Activated naive CD8-positive, alpha-beta T cell treated with anti-CD3 and anti-CD28 coated beads, Interleukin-2, amount 10 ng/mL, durations not matched to agents 7 days and 5 days (primary cell): ENCODE results near the gene IRAK3. TPM values are rescaled to one million over a fixed set of nuclear protein-coding genes. Genes with fewer than 3 reads are reported as not detected.

Experiments used
- ATAC-seq: fragments of 150-1000 bp; cut with Tn5 transposase; one replicate; pipeline ENCODE4 v1.10.0; 2021; ENCODE audit warnings: low read depth, moderate library complexity
- POLR2A ChIA-PET: fragments of 350-600 bp; sonication (Branson Sonifier 250); formaldehyde crosslinking; loops from one replicate; lab custom pipeline; 2021; ENCODE audit warnings: antibody characterized with exemption; lab: Charles Lee
- DNase-seq: peaks from one replicate; pipeline ENCODE4 v3.0.0; 2021
- H3K27ac Mint-ChIP-seq: one replicate; pipeline ENCODE4 v1.8.0; 2022; ENCODE audit warnings: mild to moderate bottlenecking, mixed read lengths
- H3K27me3 Mint-ChIP-seq: one replicate; pipeline ENCODE4 v1.8.0; 2022; ENCODE audit warnings: mild to moderate bottlenecking, moderate library complexity, mixed read lengths
- H3K36me3 Mint-ChIP-seq: one replicate; pipeline ENCODE4 v1.8.0; 2021; ENCODE audit warnings: mild to moderate bottlenecking, mixed read lengths
- H3K4me1 Mint-ChIP-seq: one replicate; pipeline ENCODE4 v1.8.0; 2021; ENCODE audit warnings: mixed read lengths
- H3K4me3 Mint-ChIP-seq: one replicate; pipeline ENCODE4 v1.8.0; 2022; ENCODE audit warnings: mild to moderate bottlenecking, moderate library complexity, mixed read lengths
- H3K9me3 Mint-ChIP-seq: one replicate; pipeline ENCODE4 v1.8.0; 2021; ENCODE audit warnings: mixed read lengths
- total RNA-seq, 2 experiments: library from RNA; stranded (reverse); gene quantifications; one replicate each; pipeline ENCODE4 v1.2.3, GENCODE V29; 2021

Gene IRAK3
- total RNA-seq: under 1 TPM; 0.43 to 0.53 TPM

- peak; percentile 58 for DNase-seq
- peaks cover 5% of the 10 kb centered on the region for H3K9me3 Mint-ChIP-seq
- POLR2A ChIA-PET: no interaction called here
- H3K27me3 Mint-ChIP-seq: peaks cover 51% of the 10 kb centered on the region
- peak; percentile 87 for ATAC-seq
- H3K4me1 Mint-ChIP-seq: peaks cover 4% of the 10 kb centered on the region
- peak within 1 kb of the TSS; percentile 82 for H3K4me3 Mint-ChIP-seq
- no peak within 1 kb of the TSS for H3K27ac Mint-ChIP-seq
- no peaks in the 10 kb centered on the region for H3K36me3 Mint-ChIP-seq
These were observed at the start of gene IRAK3 for GRCh38 chr12:66188584-66189485. Gene IRAK3 (plus strand): TSS chr12:66189214. CDS start chr12:66189300, 86 bp downstream.

GRCh38 chr12:66139328-66139727 lies 49.7 kb upstream of the IRAK3 start:
- H3K4me3 Mint-ChIP-seq: no peak overlapping the region
- peaks cover 54% of the 10 kb centered on the region for H3K36me3 Mint-ChIP-seq
- no peak overlapping the region for H3K27ac Mint-ChIP-seq
- DNase-seq (no peak), ATAC-seq (no peak)
- POLR2A ChIA-PET: interaction anchor here (1.2 kb wide), 1 partner anchor 8 kb away, joined by 8 read pairs; the partner anchor contains the start of gene LLPH
- no peaks in the 10 kb centered on the region for H3K27me3 Mint-ChIP-seq
- H3K4me1 Mint-ChIP-seq: no peaks in the 10 kb centered on the region
- H3K9me3 Mint-ChIP-seq: peaks cover 13% of the 10 kb centered on the region

GRCh38 chr12:66140731-66141130 lies 48.3 kb upstream of the IRAK3 start:
- POLR2A ChIA-PET: interaction anchor here (1.2 kb wide), 1 partner anchor 9 kb away, joined by 8 read pairs; the partner anchor contains the start of gene LLPH
- H3K36me3 Mint-ChIP-seq: peaks cover 56% of the 10 kb centered on the region
- DNase-seq (no peak), ATAC-seq (no peak)
- no peak overlapping the region for H3K27ac Mint-ChIP-seq
- H3K4me1 Mint-ChIP-seq: peaks cover 10% of the 10 kb centered on the region
- no peak overlapping the region for H3K4me3 Mint-ChIP-seq
- H3K27me3 Mint-ChIP-seq: no peaks in the 10 kb centered on the region
- H3K9me3 Mint-ChIP-seq: peaks cover 13% of the 10 kb centered on the region

- Mint-ChIP-seq H3K4me1 (peaks cover 10% of the 10 kb centered on the region), H3K4me3 (no peak overlapping the region), H3K36me3 (peaks cover 55% of the 10 kb centered on the region), H3K9me3 (peaks cover 13% of the 10 kb centered on the region), H3K27ac (no peak overlapping the region), H3K27me3 (no peaks in the 10 kb centered on the region)
- no peak for ATAC-seq
- DNase-seq: no peak
- POLR2A ChIA-PET: no interaction called here
These were observed 47.7 kb upstream of the IRAK3 start for GRCh38 chr12:66141299-66141698.

GRCh38 chr12:66142826-66143225 lies 46.2 kb upstream of the IRAK3 start:
- no peak overlapping the region for H3K27ac Mint-ChIP-seq
- POLR2A ChIA-PET: interaction anchor here (1.3 kb wide), 1 partner anchor 12 kb away, joined by 4 read pairs; the partner anchor contains the start of gene LLPH
- H3K36me3 Mint-ChIP-seq: peaks cover 50% of the 10 kb centered on the region
- no peaks in the 10 kb centered on the region for H3K27me3 Mint-ChIP-seq
- H3K9me3 Mint-ChIP-seq: peaks cover 13% of the 10 kb centered on the region
- no peak overlapping the region for H3K4me3 Mint-ChIP-seq
- DNase-seq (no peak), ATAC-seq (no peak)
- peaks cover 10% of the 10 kb centered on the region for H3K4me1 Mint-ChIP-seq

- no peak overlapping the region for H3K27ac Mint-ChIP-seq
- H3K36me3 Mint-ChIP-seq: peaks cover 52% of the 10 kb centered on the region
- H3K9me3 Mint-ChIP-seq: peaks cover 13% of the 10 kb centered on the region
- H3K27me3 Mint-ChIP-seq: no peaks in the 10 kb centered on the region
- H3K4me3 Mint-ChIP-seq: no peak overlapping the region
- peaks cover 10% of the 10 kb centered on the region for H3K4me1 Mint-ChIP-seq
- ATAC-seq: no peak
- POLR2A ChIA-PET: interaction anchor here (1.3 kb wide), 1 partner anchor 13 kb away, joined by 4 read pairs; the partner anchor contains the start of gene LLPH
- no peak for DNase-seq
These were observed 45.1 kb upstream of the IRAK3 start for GRCh38 chr12:66143868-66144267.

- Mint-ChIP-seq H3K4me3 (peak overlapping the region; percentile 7), H3K36me3 (peaks cover 45% of the 10 kb centered on the region)
- no peak for ATAC-seq
These were observed 43.9 kb upstream of the IRAK3 start for GRCh38 chr12:66144791-66145754.

GRCh38 chr12:66149702-66150398 lies 39.2 kb upstream of the IRAK3 start:
- Mint-ChIP-seq H3K9me3 (no peaks in the 10 kb centered on the region), H3K27me3 (no peaks in the 10 kb centered on the region), H3K27ac (no peak overlapping the region), H3K4me1 (peaks cover 8% of the 10 kb centered on the region), H3K36me3 (peaks cover 17% of the 10 kb centered on the region), H3K4me3 (no peak overlapping the region)
- ATAC-seq (no peak), DNase-seq (no peak)
- POLR2A ChIA-PET: no interaction called here

More at GRCh38 chr12:66144791-66145754, 43.9 kb upstream of the IRAK3 start:
- no peak for DNase-seq
- H3K27ac Mint-ChIP-seq: peak overlapping the region; percentile 19
- POLR2A ChIA-PET: interaction anchor here (1.2 to 1.7 kb wide), 2 partner anchors 14 to 25 kb away, joined by 5 to 6 read pairs; partner anchors contain the start of genes LLPH and TMBIM4
- H3K4me1 Mint-ChIP-seq: peaks cover 10% of the 10 kb centered on the region
- H3K9me3 Mint-ChIP-seq: peaks cover 10% of the 10 kb centered on the region
- H3K27me3 Mint-ChIP-seq: no peaks in the 10 kb centered on the region

GRCh38 chr12:66152732-66153131 lies 36.3 kb upstream of the IRAK3 start:
- Mint-ChIP-seq H3K4me3 (no peak overlapping the region), H3K9me3 (no peaks in the 10 kb centered on the region), H3K36me3 (peaks cover 28% of the 10 kb centered on the region), H3K27ac (no peak overlapping the region), H3K4me1 (no peaks in the 10 kb centered on the region), H3K27me3 (no peaks in the 10 kb centered on the region)
- DNase-seq (no peak), ATAC-seq (no peak)
- POLR2A ChIA-PET: no interaction called here

GRCh38 chr12:66154776-66155175 lies 34.2 kb upstream of the IRAK3 start:
- Mint-ChIP-seq H3K27me3 (no peaks in the 10 kb centered on the region), H3K27ac (no peak overlapping the region), H3K9me3 (no peaks in the 10 kb centered on the region), H3K4me3 (no peak overlapping the region), H3K4me1 (no peaks in the 10 kb centered on the region), H3K36me3 (peaks cover 34% of the 10 kb centered on the region)
- POLR2A ChIA-PET: no interaction called here
- no peak for DNase-seq
- ATAC-seq: no peak

GRCh38 chr12:66156654-66157053 lies 32.4 kb upstream of the IRAK3 start:
- no peaks in the 10 kb centered on the region for H3K9me3 Mint-ChIP-seq
- no peaks in the 10 kb centered on the region for H3K4me1 Mint-ChIP-seq
- no peak overlapping the region for H3K27ac Mint-ChIP-seq
- H3K27me3 Mint-ChIP-seq: no peaks in the 10 kb centered on the region
- peaks cover 33% of the 10 kb centered on the region for H3K36me3 Mint-ChIP-seq
- DNase-seq (no peak), ATAC-seq (no peak)
- POLR2A ChIA-PET: no interaction called here
- no peak overlapping the region for H3K4me3 Mint-ChIP-seq

GRCh38 chr12:66159123-66159522 lies 29.9 kb upstream of the IRAK3 start:
- POLR2A ChIA-PET: interaction anchor here (0.5 to 2.1 kb wide), 2 partner anchors 10 to 23 kb away, joined by 3 to 8 read pairs; partner anchors contain the start of gene TMBIM4
- Mint-ChIP-seq H3K27ac (no peak overlapping the region), H3K4me3 (no peak overlapping the region), H3K27me3 (no peaks in the 10 kb centered on the region), H3K4me1 (peaks cover 2% of the 10 kb centered on the region), H3K36me3 (peaks cover 48% of the 10 kb centered on the region), H3K9me3 (peaks cover 3% of the 10 kb centered on the region)
- ATAC-seq: no peak
- DNase-seq: no peak
